ENCODE results near the gene TP53BP1. TPM values are rescaled to one million over a fixed set of nuclear protein-coding genes. Genes with fewer than 3 reads are reported as not detected.

Gene TP53BP1
- total and polyA plus RNA-seq, 2 of the 13 experiments (the other 11 are each of a cell fraction or from before 2014, with no cell fraction given), result 17.1 to 17.4 TPM

DNA sequence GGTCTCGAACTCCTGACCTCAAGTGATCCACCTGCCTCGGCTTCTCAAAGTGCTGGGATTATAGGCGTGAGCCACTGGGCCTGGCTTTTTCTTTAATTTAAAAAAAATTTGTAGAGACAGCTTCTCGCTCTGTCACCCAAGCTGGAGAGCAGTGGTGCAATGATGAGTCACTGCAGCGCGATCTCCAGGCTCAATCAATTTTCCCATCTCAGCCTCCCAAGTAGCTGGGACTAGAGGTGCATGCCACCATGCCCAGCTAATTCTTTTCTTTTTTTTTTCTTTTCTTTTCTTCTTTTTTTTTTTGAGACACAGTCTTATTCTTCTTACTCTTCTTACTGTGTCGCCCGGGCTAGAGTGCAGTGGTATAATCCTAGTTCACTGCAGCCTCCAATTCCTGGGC, 102.2 kb downstream of the TP53BP1 start:
- no peak overlapping the region for H3K27ac ChIP-seq (ENCODE audit: extremely low read length, insufficient read depth, low read length)
- no peak overlapping the region for H3K4me3 ChIP-seq (replicated peaks in 1 of 3; ENCODE audit: insufficient read depth in 1 of 3, low read depth in 2 of 3, low read length in 3 of 3)
- no TSS peak for BruUV-seq (replicated peaks)
- no peak for TF ChIP-seq KDM2A (CRISPR knock-in tag; IDR thresholded peaks at IDR 0.05; ENCODE audit: borderline replicate concordance, low read depth)
- TF ChIP-seq, protein P1, sequence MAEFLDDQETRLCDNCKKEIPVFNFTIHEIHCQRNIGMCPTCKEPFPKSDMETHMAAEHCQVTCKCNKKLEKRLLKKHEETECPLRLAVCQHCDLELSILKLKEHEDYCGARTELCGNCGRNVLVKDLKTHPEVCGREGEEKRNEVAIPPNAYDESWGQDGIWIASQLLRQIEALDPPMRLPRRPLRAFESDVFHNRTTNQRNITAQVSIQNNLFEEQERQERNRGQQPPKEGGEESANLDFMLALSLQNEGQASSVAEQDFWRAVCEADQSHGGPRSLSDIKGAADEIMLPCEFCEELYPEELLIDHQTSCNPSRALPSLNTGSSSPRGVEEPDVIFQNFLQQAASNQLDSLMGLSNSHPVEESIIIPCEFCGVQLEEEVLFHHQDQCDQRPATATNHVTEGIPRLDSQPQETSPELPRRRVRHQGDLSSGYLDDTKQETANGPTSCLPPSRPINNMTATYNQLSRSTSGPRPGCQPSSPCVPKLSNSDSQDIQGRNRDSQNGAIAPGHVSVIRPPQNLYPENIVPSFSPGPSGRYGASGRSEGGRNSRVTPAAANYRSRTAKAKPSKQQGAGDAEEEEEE (CRISPR knock-in tag; IDR thresholded peaks at IDR 0.05; ENCODE audit: borderline replicate concordance), result no peak
- TF ChIP-seq, protein P2, sequence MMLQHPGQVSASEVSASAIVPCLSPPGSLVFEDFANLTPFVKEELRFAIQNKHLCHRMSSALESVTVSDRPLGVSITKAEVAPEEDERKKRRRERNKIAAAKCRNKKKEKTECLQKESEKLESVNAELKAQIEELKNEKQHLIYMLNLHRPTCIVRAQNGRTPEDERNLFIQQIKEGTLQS (CRISPR knock-in tag; IDR thresholded peaks at IDR 0.05), result no peak
- TF ChIP-seq ZFY (CRISPR knock-in tag; IDR thresholded peaks at IDR 0.05), result no peak
- no peak for TF ChIP-seq ZNF292 (CRISPR knock-in tag; IDR thresholded peaks at IDR 0.05; ENCODE audit: borderline replicate concordance, low read depth)
- no peak for TF ChIP-seq MYNN (CRISPR knock-in tag; IDR thresholded peaks at IDR 0.05; ENCODE audit: low read depth)
- no peak for TF ChIP-seq RFX3 (CRISPR knock-in tag; IDR thresholded peaks at IDR 0.05)
- TF ChIP-seq NR3C1 (CRISPR knock-in tag; IDR thresholded peaks at IDR 0.05), result no peak
- TF ChIP-seq RELA (CRISPR knock-in tag; IDR thresholded peaks at IDR 0.05), result no peak
- no peak for TF ChIP-seq ZNF484 (CRISPR knock-in tag; IDR thresholded peaks at IDR 0.05; ENCODE audit: borderline replicate concordance, low read depth)
- no peak for TF ChIP-seq HOXA3 (CRISPR knock-in tag; IDR thresholded peaks at IDR 0.05)
- TF ChIP-seq ZNF572 (CRISPR knock-in tag; IDR thresholded peaks at IDR 0.05), result no peak
- no peak for TF ChIP-seq PTBP1 (IDR thresholded peaks at IDR 0.05; ENCODE audit: low read depth, low read length, poor library complexity, severe bottlenecking)
- no peak for TF ChIP-seq HMG20A (CRISPR knock-in tag; IDR thresholded peaks at IDR 0.05; ENCODE audit: borderline replicate concordance)
- TF ChIP-seq MYC (CRISPR knock-in tag; IDR thresholded peaks at IDR 0.05; ENCODE audit: borderline replicate concordance), result no peak
- no peak for TF ChIP-seq ZNF180 (CRISPR knock-in tag; IDR thresholded peaks at IDR 0.05; ENCODE audit: borderline replicate concordance, low read depth)
- TF ChIP-seq, protein P3, sequence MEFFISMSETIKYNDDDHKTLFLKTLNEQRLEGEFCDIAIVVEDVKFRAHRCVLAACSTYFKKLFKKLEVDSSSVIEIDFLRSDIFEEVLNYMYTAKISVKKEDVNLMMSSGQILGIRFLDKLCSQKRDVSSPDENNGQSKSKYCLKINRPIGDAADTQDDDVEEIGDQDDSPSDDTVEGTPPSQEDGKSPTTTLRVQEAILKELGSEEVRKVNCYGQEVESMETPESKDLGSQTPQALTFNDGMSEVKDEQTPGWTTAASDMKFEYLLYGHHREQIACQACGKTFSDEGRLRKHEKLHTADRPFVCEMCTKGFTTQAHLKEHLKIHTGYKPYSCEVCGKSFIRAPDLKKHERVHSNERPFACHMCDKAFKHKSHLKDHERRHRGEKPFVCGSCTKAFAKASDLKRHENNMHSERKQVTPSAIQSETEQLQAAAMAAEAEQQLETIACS (CRISPR knock-in tag; IDR thresholded peaks at IDR 0.05), result no peak
- TF ChIP-seq YEATS2 (CRISPR knock-in tag; IDR thresholded peaks at IDR 0.05; ENCODE audit: borderline replicate concordance), result no peak
- WGBS (ENCODE audit: low lambda C conversion rate), result 98% methylated on average over 8 of the region's 8 CpGs
- no peaks in the 10 kb centered on the region for H3K9me3 ChIP-seq (ENCODE audit: low read length)
- H3K79me2 ChIP-seq (ENCODE audit: insufficient read depth, low read length), result no peaks in the 10 kb centered on the region
- ATAC-seq (no peak), DNase-seq (ENCODE audit: low spot score) (no peak), FAIRE-seq (no peak)
- CTCF ChIA-PET (ENCODE audit: low intra/inter-chr PET ratio, low total read pairs), result no interaction called here
- no peaks in the 10 kb centered on the region for H3K4me1 ChIP-seq (ENCODE audit: insufficient read depth, low read length)
- H3K4me2 ChIP-seq (ENCODE audit: low read depth, low read length), result no peak overlapping the region
- H4K20me1 ChIP-seq (ENCODE audit: insufficient read depth, low read length), result no peaks in the 10 kb centered on the region
- POLR2A ChIA-PET, result interaction anchor here (1.5 kb wide), 1 partner anchor 16 kb away, joined by 3 read pairs; no protein-coding TSS in a partner anchor
- no peaks in the 10 kb centered on the region for H3K27me3 ChIP-seq (ENCODE audit: control insufficient read depth in 1 of 2, insufficient read depth in 2 of 2, low read length in 2 of 2)
- in situ Hi-C loops (cut with HindIII; ENCODE audit: extremely low pct_ligation_motif_present, low pct_unique_long_range_greater_than_20kb) (no loop called here), intact Hi-C loops (cut with micrococcal nuclease; ENCODE audit: unreplicated experiment) (no loop called here)
- H3K9ac ChIP-seq (ENCODE audit: insufficient read depth, low read depth, low read length), result no peak overlapping the region
- no peak overlapping the region for H2AFZ ChIP-seq (ENCODE audit: low read length)
- H3K36me3 ChIP-seq (replicated peaks in 1 of 2; ENCODE audit: control insufficient read depth in 1 of 2, insufficient read depth in 2 of 2, low read length in 2 of 2), result peaks cover 9 to 43% of the 10 kb centered on the region in 2 experiments

Measured in HepG2 (cell line).